Subcutaneous adipose tissue (tissue), 4 donors: ENCODE data around the gene USP7. TPM values are rescaled to one million over a fixed set of nuclear protein-coding genes. Genes with fewer than 3 reads are reported as not detected.

Source experiments
- CTCF ChIP-seq: fragments of 450-650 bp; IDR thresholded peaks from one replicate; pipeline ENCODE4 v1.5.1; 2016; ENCODE audit warnings: low read depth, mild to moderate bottlenecking, control low read depth, antibody characterized with exemption, moderate library complexity
- total RNA-seq, 4 donors: library from RNA; depleted of rRNA; stranded (reverse); fragments of >200 nt; gene quantifications; one replicate each; pipeline ENCODE4 v1.1.0, GENCODE V29; 2016

USP7 gene
- total RNA-seq, 4 donors from 2014 or later, result 75.7 to 158 (median 85.1) TPM

GRCh38 chr16:8955828-8956227, 7.9 kb downstream of the USP7 start:
- TF ChIP-seq CTCF, result no peak

- TF ChIP-seq CTCF, result no peak
Observed at GRCh38 chr16:8953064-8953463, 10.6 kb downstream of the USP7 start.

DNA sequence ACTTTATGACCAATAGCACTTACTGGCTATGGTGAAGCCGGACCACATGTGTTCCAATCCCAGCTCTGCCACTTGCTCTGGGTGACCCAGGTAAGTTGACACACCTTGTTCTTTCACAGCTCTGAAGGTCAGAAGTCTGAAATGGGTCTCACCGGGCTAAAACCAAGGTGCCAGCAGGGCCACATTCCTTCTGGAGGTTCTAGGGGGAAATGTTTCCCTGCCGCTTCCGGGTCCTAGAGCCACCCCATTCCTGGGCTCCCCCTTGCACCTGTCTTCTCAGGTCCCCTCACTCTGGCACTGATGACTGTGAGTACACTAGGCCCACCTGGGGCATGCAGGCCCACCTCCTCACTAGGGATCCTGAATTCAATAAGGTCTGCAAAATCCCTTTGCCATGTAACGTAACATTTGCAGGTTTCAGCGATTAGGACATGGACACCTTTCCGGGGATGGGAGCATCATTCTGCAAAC, 11.4 kb downstream of the USP7 start:
- TF ChIP-seq CTCF, result no peak

GRCh38 chr16:8951447-8952280, 12.0 kb downstream of the USP7 start:
- no peak for TF ChIP-seq CTCF

DNA sequence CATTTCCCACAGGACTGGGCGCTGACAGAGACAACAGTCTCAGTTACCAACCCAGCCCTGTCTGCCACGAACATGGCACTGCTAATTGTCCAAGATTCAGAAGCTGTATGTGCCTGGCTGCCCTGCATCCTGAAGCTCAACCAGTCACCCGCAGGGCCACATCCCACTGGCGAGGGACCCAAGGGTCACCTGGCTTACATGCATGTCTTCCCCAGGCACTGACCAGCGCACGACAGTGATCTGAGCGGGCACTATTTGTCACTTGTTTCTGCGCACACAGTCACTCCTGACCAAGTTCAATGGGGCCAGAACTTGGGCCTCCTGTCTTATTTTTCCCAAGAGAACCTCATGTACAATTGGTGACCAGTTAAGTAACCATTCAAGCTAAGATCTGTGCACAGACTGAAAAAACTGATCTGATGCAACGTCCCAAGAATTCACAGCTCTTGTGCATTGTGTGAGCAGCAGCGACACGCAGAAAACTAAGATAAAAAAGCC, 13.1 kb downstream of the USP7 start:
- no peak for TF ChIP-seq CTCF

- no peak for TF ChIP-seq CTCF
Observed at GRCh38 chr16:8949536-8950418, 13.9 kb downstream of the USP7 start.

DNA sequence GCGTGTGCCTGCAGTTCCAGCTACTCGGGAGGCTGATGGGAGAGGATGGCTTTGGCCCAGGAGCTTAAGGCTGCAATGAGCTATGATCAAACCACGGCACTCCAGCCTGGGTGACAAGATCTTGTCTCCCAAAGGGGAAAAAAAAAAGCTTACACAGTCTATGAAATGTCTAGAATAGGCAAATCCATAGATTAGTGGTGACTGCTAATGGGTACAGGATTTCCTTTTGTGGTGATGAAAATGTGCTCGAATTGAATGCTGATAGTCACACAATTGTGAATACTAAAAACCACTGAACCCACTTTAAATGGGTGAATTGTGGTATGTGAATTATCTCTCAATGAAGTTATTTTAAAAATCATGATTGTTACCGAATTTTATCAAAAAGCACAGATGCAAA, 14.9 kb downstream of the USP7 start:
- no peak for TF ChIP-seq CTCF
